Natural killer cell (primary cell): ENCODE data around the gene MAML3. TPM values are rescaled to one million over a fixed set of nuclear protein-coding genes. Genes with fewer than 3 reads are reported as not detected.

Experiments
- ATAC-seq, 3 donors: fragments of 150-1000 bp in 2 of 3; fragments of 200-7000 bp in 1 of 3; cut with Tn5 transposase; 1 replicate in 1 of 3; 2 replicates in 2 of 3; pipeline ENCODE4 v1.10.0; 2021; ENCODE audit warnings: mild to moderate bottlenecking in 2 of 3, moderate library complexity in 2 of 3
- DNase-seq, 2 donors: peaks; one replicate each; pipeline versions ENCODE4 v3.0.0 to v3.0.0-alpha.2; 2013 to 2021; ENCODE audit warnings: mixed read lengths in 1 of 2
- H3K27ac ChIP-seq: one replicate; pipeline ENCODE4 v1.5.1; 2013; ENCODE audit warnings: mild to moderate bottlenecking, low read length
- H3K27me3 ChIP-seq: one replicate; pipeline ENCODE4 v1.6.1; 2013; ENCODE audit warnings: low read length; ENCODE audit not compliant: control insufficient read depth, insufficient read depth
- H3K36me3 ChIP-seq: one replicate; pipeline ENCODE4 v1.6.1; 2013; ENCODE audit warnings: low read length; ENCODE audit not compliant: control insufficient read depth, insufficient read depth
- H3K4me1 ChIP-seq: one replicate; pipeline ENCODE4 v1.6.1; 2013; ENCODE audit warnings: low read length; ENCODE audit not compliant: control insufficient read depth, insufficient read depth
- H3K4me3 ChIP-seq: one replicate; pipeline ENCODE4 v1.5.1; 2013; ENCODE audit warnings: low read length
- H3K9me3 ChIP-seq: one replicate; pipeline ENCODE4 v1.6.1; 2013; ENCODE audit warnings: low read length; ENCODE audit not compliant: control insufficient read depth, insufficient read depth
- H3K27ac Mint-ChIP-seq, 2 donors: one replicate each; pipeline ENCODE4 v1.8.0; 2022; ENCODE audit warnings: mild to moderate bottlenecking in 2 of 2, mixed read lengths in 2 of 2, moderate library complexity in 1 of 2
- H3K27me3 Mint-ChIP-seq, 2 donors: one replicate each; pipeline ENCODE4 v1.8.0; 2022; ENCODE audit warnings: low read depth in 2 of 2, mixed read lengths in 2 of 2
- H3K36me3 Mint-ChIP-seq: one replicate; pipeline ENCODE4 v1.8.0; 2022; ENCODE audit warnings: mixed read lengths
- H3K4me1 Mint-ChIP-seq, 2 donors: one replicate each; pipeline ENCODE4 v1.8.0; 2022; ENCODE audit warnings: mixed read lengths in 2 of 2
- H3K4me3 Mint-ChIP-seq: one replicate; pipeline ENCODE4 v1.8.0; 2022; ENCODE audit warnings: mild to moderate bottlenecking, moderate library complexity, mixed read lengths
- H3K9me3 Mint-ChIP-seq, 2 donors: one replicate each; pipeline ENCODE4 v1.8.0; 2022; ENCODE audit warnings: mixed read lengths in 2 of 2
- CTCF ChIP-seq: fragments of 200-600 bp; IDR thresholded peaks from one replicate; pipeline ENCODE4 v1.8.0; 2022; ENCODE audit warnings: antibody characterized with exemption
- WGBS: methylation state at CpG from one replicate; pipeline ENCODE4 v1.1.7; 2013; ENCODE audit warnings: missing lambda C conversion rate; ENCODE audit not compliant: insufficient coverage; 5-methylcytosine and 5-hydroxymethylcytosine counted together
- intact Hi-C: fragments of 100-400 bp; cut with micrococcal nuclease; formaldehyde crosslinking; loops from one replicate; pipeline ENCODE4 v1.14.2; 2022
- total RNA-seq, 4 donors: library from RNA; stranded (reverse); fragments of 120-200 nt in 1 of 4; gene quantifications; one replicate each; pipeline versions ENCODE4 v1.2.3 to v1.2.4, GENCODE V29; 2013 to 2022

The MAML3 gene
- total RNA-seq, 3 donors from 2014 or later (not counting 1 experiment from before 2014, with no cell fraction given) = 1.7 to 5.6 (median 2.8) TPM

DNA sequence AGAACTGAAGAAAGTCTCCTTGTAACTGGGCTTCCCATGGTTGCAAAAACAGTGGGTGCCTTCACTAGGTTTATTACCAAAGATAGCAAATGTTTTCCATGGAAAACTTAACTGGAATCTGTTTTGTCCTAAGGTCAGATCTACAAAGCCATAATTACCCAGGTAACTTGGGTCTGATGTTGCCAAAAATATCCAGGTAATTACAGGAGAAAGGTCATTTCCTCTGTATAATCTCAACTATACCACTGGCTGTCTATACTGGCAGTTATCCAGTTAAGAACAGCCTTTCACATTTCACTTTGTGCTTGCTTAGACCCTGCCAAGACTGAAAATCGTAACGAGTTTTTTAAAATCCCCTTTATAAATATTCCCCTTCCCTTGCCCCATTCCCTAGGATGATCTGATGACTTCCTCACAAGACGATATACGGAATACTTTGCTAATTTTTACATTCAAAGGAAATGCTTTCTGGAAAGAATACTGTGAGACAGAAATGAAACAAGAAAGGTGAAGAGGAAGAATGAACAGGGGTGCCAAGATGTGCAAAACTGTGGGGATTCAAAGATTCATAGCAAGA, 105.5 kb downstream of the MAML3 start:
- TF ChIP-seq CTCF = no peak
- peak overlapping the region in 1 of 2 donors; percentile 80 for H3K27ac Mint-ChIP-seq
- H3K36me3 Mint-ChIP-seq = no peaks in the 10 kb centered on the region
- H3K4me1 ChIP-seq = peaks cover 16% of the 10 kb centered on the region
- peaks cover 20% of the 10 kb centered on the region in 2 donors for H3K4me1 Mint-ChIP-seq
- 26% methylated on average over 2 of the region's 4 CpGs for WGBS
- H3K36me3 ChIP-seq = no peaks in the 10 kb centered on the region
- no peak for ATAC-seq
- H3K27me3 Mint-ChIP-seq = peaks cover 25 to 58% of the 10 kb centered on the region in 2 donors
- H3K4me3 Mint-ChIP-seq = peak overlapping the region; percentile 58
- no peaks in the 10 kb centered on the region for H3K9me3 Mint-ChIP-seq
- H3K9me3 ChIP-seq = no peaks in the 10 kb centered on the region
- H3K27me3 ChIP-seq = peaks cover 5% of the 10 kb centered on the region
- H3K27ac ChIP-seq = peak overlapping the region; percentile 62
- DNase-seq = no peak
- H3K4me3 ChIP-seq = peak overlapping the region; percentile 21
- intact Hi-C loops = no loop called here

DNA sequence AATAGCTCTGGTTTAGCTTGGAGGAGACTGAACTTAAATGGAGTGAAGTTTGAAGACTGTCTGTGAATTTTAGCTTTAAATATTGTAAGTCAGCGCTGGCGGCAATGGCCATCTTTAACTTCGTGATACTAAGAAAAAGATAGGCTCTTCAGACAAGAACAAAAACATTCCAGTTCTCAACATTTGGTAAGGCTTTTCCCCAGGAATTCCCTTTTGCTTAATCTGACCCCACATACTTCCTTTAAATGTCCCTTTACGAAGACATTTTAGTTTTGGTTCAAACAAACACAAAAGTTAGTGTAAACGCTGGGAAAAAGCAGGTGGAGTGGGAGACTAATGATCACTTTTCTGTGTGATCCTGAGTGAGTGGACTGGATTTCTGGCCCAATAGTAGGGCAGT, 106.2 kb downstream of the MAML3 start:
- intact Hi-C loops = no loop called here

DNA sequence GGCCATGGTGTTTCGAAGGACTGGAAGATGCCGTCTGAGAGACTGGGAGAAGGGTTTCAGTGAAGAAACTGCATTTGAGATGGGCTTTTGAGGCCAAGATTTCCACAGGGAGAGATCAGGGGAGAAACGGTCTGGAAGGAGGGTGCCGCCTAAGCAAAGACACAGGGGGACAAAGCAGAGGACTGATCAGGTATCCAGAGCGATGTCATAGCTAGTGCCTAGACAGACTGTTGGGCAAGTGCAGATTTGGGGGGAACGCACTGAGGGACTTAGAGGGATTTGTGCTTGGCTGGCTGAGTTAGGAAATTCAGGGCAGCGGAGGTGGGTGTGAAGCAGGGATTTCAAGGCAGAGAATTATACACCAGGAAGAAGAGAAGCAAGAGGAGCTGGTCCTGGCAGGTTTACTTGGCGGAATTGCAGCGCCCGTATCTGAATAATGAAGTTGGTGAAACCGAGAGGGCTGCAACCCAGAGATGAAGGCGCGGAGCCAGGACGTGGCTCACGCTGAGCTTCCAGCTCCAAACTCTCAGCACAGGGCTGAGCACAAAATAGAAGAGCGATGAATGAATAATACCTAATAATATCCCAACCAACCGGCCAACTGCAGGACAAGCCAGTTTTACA, 106.9 kb downstream of the MAML3 start:
- H3K36me3 ChIP-seq = no peaks in the 10 kb centered on the region
- H3K27me3 ChIP-seq = peaks cover 5% of the 10 kb centered on the region
- Mint-ChIP-seq H3K27ac (no peak overlapping the region), H3K9me3 (no peaks in the 10 kb centered on the region), H3K4me3 (no peak overlapping the region), H3K27me3 (peaks cover 22 to 53% of the 10 kb centered on the region in 2 donors), H3K36me3 (no peaks in the 10 kb centered on the region), H3K4me1 (peaks cover 15 to 17% of the 10 kb centered on the region in 2 donors)
- DNase-seq = no peak
- no peak overlapping the region for H3K4me3 ChIP-seq
- no peaks in the 10 kb centered on the region for H3K9me3 ChIP-seq
- 95% methylated on average over 17 of the region's 17 CpGs for WGBS
- no peak for TF ChIP-seq CTCF
- H3K27ac ChIP-seq = no peak overlapping the region
- peaks cover 17% of the 10 kb centered on the region for H3K4me1 ChIP-seq
- intact Hi-C loops = no loop called here
- no peak for ATAC-seq

More for the DNA sequence above, 106.2 kb downstream of the MAML3 start:
- Mint-ChIP-seq H3K36me3 (no peaks in the 10 kb centered on the region), H3K27ac (no peak overlapping the region), H3K9me3 (no peaks in the 10 kb centered on the region), H3K27me3 (peaks cover 24 to 53% of the 10 kb centered on the region in 2 donors), H3K4me1 (peaks cover 15 to 17% of the 10 kb centered on the region in 2 donors), H3K4me3 (no peak overlapping the region)
- TF ChIP-seq CTCF = no peak
- H3K36me3 ChIP-seq = no peaks in the 10 kb centered on the region
- H3K27ac ChIP-seq = no peak overlapping the region
- no peaks in the 10 kb centered on the region for H3K9me3 ChIP-seq
- H3K4me1 ChIP-seq = peaks cover 14% of the 10 kb centered on the region
- WGBS = 74% methylated on average over 5 of the region's 5 CpGs
- ATAC-seq = no peak
- H3K27me3 ChIP-seq = peaks cover 5% of the 10 kb centered on the region
- no peak overlapping the region for H3K4me3 ChIP-seq
- no peak for DNase-seq
